K562 (cell line): ENCODE data around the gene DCAF4. TPM values are rescaled to one million over a fixed set of nuclear protein-coding genes. Genes with fewer than 3 reads are reported as not detected.

Experiments used
- BRCA1 ChIP-seq, 2 experiments: fragments of 450-650 bp in 1 of 2; sonication (generic) in 1 of 2; formaldehyde crosslinking in 1 of 2; IDR thresholded peaks; 2 replicates each; pipeline versions ENCODE4 v1.5.0 to v1.6.1; 2017 to 2020; ENCODE audit warnings: mild to moderate bottlenecking in 1 of 2, missing genetic modification reagents in 1 of 2
- DDX20 ChIP-seq: fragments of 450-650 bp; IDR thresholded peaks from 2 replicates; pipeline ENCODE4 v1.6.1; 2016; ENCODE audit warnings: missing genetic modification characterization, low read depth, mild to moderate bottlenecking, missing compliant biosample characterization, moderate library complexity
- HMGXB4 ChIP-seq: sonication (generic); formaldehyde crosslinking; IDR thresholded peaks from 2 replicates; pipeline ENCODE4 v1.8.1; 2023; ENCODE audit warnings: mild to moderate bottlenecking, missing genetic modification reagents
- MCM3 ChIP-seq: fragments of 450-650 bp; IDR thresholded peaks from 2 replicates; pipeline ENCODE4 v1.6.1; 2016
- MGA ChIP-seq: fragments of 450-650 bp; IDR thresholded peaks from 2 replicates; pipeline ENCODE4 v1.6.1; 2016; ENCODE audit warnings: mild to moderate bottlenecking, moderate library complexity
- MLLT1 ChIP-seq, 2 experiments: fragments of 450-650 bp; IDR thresholded peaks; 2 replicates each; pipeline ENCODE4 v1.6.1; 2016
- NFIX ChIP-seq: fragments of 250-450 bp; sonication (Bioruptor Pico); IDR thresholded peaks from 2 replicates; pipeline ENCODE4 v1.4.0; 2020; ENCODE audit warnings: low read depth, mild to moderate bottlenecking, moderate library complexity
- SMAD2 ChIP-seq: fragments of 150-350 bp; IDR thresholded peaks from 2 replicates; pipeline ENCODE4 v1.6.1; 2014; ENCODE audit warnings: low read depth, mild to moderate bottlenecking, low read length
- SREBF1 ChIP-seq: fragments of 150-350 bp; IDR thresholded peaks from 2 replicates; pipeline ENCODE4 v1.6.1; 2014; ENCODE audit warnings: antibody characterized with exemption, low read depth, low read length, borderline replicate concordance
- ZBTB7A ChIP-seq: IDR thresholded peaks from 2 replicates; pipeline ENCODE4 v1.6.1; 2011; ENCODE audit warnings: low read depth, mild to moderate bottlenecking, low read length, moderate library complexity, borderline replicate concordance; ENCODE audit not compliant: control insufficient read depth
- ZBTB8A ChIP-seq: fragments of 450-650 bp; IDR thresholded peaks from 2 replicates; pipeline ENCODE4 v1.6.1; 2018; ENCODE audit warnings: mild to moderate bottlenecking, moderate library complexity; ENCODE audit not compliant: partially characterized antibody
- ZNF212 ChIP-seq: fragments of 450-650 bp; formaldehyde crosslinking; IDR thresholded peaks from 2 replicates; pipeline ENCODE4 v1.4.0; 2020; ENCODE audit warnings: mild to moderate bottlenecking
- polyA plus RNA-seq, 8 experiments: library from polyadenylated mRNA; depleted of rRNA in 4 of 8; stranded (reverse) in 5 of 8; unstranded in 3 of 8; fragments of >200 nt; fragmentation: Nextera tagmentation in 2 of 8; fragmentation: Illumina TruSeq in 1 of 8; extraction: Ambion mirVana in 2 of 8; extraction: Trizol in 1 of 8; gene quantifications; 2 replicates each; pipeline versions ENCODE4 v1.2.1 to v1.2.3, GENCODE V29; 2011 to 2014; ENCODE audit warnings: inconsistent platforms in 1 of 8, missing spikeins in 1 of 8
- total RNA-seq, 7 experiments: library from RNA; depleted of rRNA in 6 of 7; stranded (reverse); fragments of >200 nt in 6 of 7; fragmentation: Illumina TruSeq in 2 of 7; extraction: Trizol in 2 of 7; gene quantifications; 2 replicates each; pipeline versions ENCODE4 v1.2.1 to v1.2.3, GENCODE V29; 2011 to 2021; ENCODE audit warnings: low replicate concordance in 1 of 7

The DCAF4 gene
- total and polyA plus RNA-seq, 9 of the 15 experiments (the other 6 are each of a cell fraction or from before 2014, with no cell fraction given) = 2.7 to 49.2 (median 22.9) TPM

GRCh38 chr14:72926292-72927028 lies at the start of gene DCAF4 (continued):
- TF ChIP-seq MGA (peak; percentile 29; the same call in 1 of the 2 replicates), ZBTB8A (no peak), SREBF1 (no peak), DDX20 (tag) (no peak), MLLT1 (IDR thresholded peaks at IDR 0.05) (peak in 1 of 2 experiments; percentile 17; a peak in 1 of 4 replicates), SMAD2 (no peak), MCM3 (no peak), NFIX (CRISPR knock-in tag) (no peak), ZBTB7A (no peak), BRCA1 (IDR thresholded peaks at IDR 0.05) (no peak), BRCA1 (CRISPR knock-in tag; IDR thresholded peaks at IDR 0.05) (no peak), ZNF212 (CRISPR knock-in tag) (no peak), HMGXB4 (0 out of 2 replicates have a peak, but pooled peaks have one; percentile 34)
